ENCODE data around the gene IFT80.

IFT80 gene

DNA sequence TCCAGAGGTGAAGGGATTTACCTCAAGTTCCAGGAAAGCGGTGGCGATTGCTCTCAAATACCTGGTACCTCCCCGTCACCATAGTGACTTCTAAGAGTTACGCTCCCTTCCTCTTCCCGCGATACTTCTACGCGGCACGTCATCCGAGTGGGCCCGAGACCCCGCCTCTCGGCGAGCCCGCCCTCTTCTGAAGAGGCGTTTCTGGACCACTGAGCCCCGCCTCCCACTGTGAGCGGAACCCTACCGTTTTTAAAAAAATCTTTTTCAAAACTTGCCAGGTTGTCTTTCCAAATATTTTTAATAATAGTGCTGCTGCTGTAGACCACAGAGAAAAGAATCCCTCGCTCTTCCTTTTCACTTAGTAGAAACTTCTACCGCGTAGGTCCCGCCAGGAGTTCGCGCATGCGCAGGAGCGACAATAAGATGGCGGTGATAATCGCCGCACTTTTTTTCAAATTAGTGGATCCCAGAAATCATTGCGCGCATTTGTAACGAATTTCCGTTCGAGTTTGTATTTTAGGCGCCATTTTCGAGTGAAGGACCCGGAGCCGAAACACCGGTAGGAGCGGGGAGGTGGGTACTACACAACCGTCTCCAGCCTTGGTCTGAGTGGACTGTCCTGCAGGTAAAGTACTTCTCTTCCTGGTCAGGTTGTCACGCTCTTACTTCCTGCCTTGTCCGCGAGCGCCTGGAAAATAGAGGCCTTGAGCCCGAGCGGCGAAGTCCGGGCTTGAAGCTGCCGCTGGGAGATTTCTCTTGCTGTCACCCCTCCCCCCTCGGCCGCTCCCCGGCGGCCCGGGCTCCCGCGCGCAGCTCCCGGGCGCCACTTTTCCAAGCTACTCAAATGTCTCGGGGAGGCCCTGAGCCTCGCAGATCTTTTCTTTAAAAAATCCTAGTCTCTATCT is at the start of gene IFT80, which contains the start of gene SMC4:
IFT80 (minus strand) TSS at position 101 of the 905 bp plus-strand sequence. CDS start 14,625 bp downstream, outside the sequence.
SMC4 (plus strand) TSS at position 526 of the 905 bp plus-strand sequence. CDS start 1,177 bp downstream, outside the sequence.
- DNase-seq = peak; percentile 97

- DNase-seq = no peak
These were observed 48.5 kb upstream of the IFT80 start for GRCh38 chr3:160447544-160447943.

GRCh38 chr3:160446522-160447056 is 47.6 kb upstream of the IFT80 start:
- no peak for DNase-seq

DNA sequence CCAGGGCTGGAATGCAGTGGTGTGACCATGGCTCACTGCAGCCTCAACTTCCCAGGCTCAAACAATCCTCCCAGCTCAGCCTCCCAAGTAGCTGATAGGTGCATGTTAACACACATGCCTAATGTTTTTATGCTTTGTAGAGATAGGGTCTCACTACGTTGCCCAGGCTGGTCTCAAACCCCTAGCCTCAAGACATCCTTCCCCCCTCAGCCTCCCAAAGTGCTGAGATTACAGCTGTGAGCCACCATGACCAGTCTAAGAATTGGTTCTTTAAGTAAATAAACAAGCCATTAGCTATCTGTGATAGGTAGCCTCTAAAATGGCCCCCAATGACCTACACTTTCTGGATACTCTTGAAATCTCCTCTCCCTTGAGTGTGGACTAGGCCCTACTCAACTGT is 46.8 kb upstream of the IFT80 start:
- no peak for DNase-seq

GRCh38 chr3:160444411-160444810 is 45.4 kb upstream of the IFT80 start:
- DNase-seq = no peak

GRCh38 chr3:160440687-160441086 is 41.7 kb upstream of the IFT80 start:
- no peak for DNase-seq

- DNase-seq = no peak
These were observed 38.0 kb upstream of the IFT80 start for GRCh38 chr3:160437083-160437455.

DNA sequence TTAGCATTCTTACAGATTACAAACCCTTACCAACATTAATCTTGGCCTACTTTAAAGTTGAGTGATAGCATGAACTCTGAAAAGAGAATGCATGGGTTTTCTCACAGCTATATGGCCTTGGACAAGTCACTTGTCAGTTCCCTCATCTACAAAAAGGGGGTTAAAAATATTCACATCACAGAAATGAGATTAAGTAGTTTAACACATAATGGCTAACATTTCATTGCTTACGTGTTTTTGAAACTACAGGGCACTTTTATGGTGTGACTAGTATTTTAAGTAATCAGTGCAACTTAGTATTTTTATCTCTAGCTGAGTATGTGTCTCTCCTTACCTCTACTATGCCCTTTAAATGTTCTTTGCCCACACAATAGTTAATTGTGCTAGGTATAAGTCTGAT is 36.7 kb upstream of the IFT80 start:
- no peak for DNase-seq

- DNase-seq = no peak
These were observed 36.1 kb upstream of the IFT80 start for GRCh38 chr3:160435095-160435494.

DNA sequence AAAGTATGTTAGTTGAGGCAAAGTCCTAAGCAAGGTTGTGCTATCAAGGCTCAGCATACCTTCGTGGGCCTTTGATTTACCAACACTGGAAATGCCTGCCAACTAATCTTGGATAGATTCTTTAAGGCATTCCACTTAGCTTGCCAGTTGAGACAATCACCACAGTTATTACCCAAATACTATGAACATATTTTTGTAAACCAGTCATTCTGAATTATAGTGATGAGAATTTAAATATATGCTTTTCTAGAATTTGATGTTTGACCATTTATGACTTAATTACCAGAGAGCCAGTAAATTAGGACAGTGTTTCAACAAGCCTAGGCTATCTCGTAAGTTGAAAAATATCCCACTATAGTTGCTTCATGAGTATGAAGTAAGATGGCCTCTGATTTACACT is 35.0 kb upstream of the IFT80 start:
- no peak for DNase-seq

GRCh38 chr3:160427832-160428424 is 28.9 kb upstream of the IFT80 start:
- DNase-seq = no peak

GRCh38 chr3:160417311-160417710 is 18.3 kb upstream of the IFT80 start:
- no peak for DNase-seq

- peak; percentile 57 for DNase-seq
These were observed 14.7 kb upstream of the IFT80 start for GRCh38 chr3:160413613-160414248.

- DNase-seq = no peak
These were observed 13.5 kb upstream of the IFT80 start for GRCh38 chr3:160412477-160412876.

DNA sequence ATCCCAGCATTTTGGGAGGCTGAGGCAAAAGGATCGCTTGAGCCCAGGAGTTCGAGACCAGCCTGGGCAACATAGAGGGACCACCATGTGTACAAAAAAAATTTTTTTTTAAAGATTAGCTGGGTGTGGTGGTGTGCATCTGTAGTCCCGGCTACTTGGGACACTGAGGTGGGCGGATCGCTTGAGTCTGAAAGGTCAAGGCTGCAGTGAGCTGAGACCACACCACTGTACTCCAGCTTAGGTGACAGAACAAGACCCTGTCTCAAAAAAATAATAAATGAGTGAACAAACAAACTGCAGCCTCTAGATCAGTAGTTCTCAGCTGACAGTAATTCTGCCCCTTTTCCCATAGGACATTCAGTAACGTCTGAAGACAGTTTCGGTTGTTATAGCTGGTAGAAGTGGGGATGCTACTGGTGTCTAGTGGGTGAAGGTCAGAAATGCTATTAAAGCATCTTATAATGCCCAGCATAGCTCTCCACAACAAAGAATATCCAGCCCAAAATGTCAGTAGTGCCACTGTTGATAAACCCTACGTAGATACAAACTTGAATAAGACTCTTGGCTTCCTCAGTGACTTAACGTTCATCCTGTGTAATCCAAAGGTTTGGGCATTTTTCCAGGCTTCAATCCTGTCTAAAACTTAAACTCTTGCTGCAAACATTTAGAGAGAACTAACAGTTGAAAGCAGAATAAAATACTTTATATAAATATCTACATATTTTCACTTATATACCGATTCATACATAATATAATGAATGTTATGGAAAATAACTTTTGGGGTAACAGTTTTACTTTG is 11.0 kb upstream of the IFT80 start:
- no peak for DNase-seq

DNA sequence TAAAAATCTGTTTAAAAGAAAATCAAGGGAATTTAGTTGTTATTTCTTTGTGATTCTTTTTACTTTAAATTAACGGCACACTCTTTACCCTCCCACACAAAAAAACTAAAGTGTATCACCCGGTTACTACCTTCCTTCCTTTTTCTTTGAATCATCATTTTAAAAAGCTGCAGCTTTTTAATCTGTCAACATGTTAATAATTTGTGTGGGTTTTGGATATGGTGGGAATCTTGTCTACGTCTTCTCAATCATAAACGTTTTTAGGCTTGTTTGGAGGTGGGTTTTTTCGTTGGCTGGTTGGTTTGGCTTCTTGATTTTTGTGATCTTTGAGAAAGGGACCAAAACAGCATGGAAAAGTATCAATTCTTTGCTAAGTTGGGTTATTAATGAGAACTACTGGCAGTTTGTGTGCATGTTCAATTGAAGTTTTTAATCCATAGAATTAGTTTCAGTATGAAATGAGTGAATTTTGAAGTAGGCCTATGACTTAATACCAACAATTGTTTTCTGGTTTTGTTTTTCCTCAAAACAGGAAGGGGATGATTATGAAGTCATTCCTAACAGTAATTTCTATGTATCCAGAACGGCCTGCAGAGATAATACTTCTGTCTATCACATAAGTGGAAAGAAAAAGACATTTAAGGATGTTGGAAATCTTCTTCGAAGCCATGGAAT is 4.9 kb upstream of the IFT80 start:
- no peak for DNase-seq

- DNase-seq = no peak
These were observed 4.1 kb upstream of the IFT80 start for GRCh38 chr3:160403028-160403545.

DNA sequence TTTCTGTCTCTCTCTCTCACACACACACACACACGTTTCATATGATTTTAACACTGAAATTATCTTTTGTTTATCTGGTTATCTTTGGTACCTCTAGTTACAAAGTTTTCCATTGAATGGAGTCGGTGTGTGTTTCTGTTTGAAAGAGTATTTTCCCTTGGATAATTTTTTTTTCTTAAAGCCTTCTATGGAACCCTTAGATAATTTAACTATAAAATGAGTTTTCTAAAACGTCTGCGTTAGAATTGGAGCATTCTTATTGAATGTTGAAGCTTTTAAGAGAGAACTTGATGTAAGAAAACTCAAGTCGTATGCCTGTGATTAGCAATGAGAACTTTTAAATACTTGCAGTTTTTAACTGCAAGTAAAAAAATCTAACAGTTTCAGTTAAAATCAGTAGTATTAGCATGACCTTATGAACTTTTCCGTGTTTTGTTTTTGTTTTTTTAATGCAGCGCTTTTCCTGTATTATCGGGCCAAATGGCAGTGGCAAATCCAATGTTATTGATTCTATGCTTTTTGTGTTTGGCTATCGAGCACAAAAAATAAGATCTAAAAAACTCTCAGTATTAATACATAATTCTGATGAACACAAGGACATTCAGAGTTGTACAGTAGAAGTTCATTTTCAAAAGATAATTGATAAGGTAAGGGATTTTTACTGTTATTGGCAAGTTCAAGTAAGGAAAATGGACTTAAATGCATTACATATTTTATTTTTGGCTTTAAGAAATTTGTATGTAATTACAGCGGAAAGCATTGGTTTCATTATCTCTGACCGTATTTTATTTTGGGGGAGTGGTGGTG is 3.4 kb upstream of the IFT80 start:
- DNase-seq = no peak

DNA sequence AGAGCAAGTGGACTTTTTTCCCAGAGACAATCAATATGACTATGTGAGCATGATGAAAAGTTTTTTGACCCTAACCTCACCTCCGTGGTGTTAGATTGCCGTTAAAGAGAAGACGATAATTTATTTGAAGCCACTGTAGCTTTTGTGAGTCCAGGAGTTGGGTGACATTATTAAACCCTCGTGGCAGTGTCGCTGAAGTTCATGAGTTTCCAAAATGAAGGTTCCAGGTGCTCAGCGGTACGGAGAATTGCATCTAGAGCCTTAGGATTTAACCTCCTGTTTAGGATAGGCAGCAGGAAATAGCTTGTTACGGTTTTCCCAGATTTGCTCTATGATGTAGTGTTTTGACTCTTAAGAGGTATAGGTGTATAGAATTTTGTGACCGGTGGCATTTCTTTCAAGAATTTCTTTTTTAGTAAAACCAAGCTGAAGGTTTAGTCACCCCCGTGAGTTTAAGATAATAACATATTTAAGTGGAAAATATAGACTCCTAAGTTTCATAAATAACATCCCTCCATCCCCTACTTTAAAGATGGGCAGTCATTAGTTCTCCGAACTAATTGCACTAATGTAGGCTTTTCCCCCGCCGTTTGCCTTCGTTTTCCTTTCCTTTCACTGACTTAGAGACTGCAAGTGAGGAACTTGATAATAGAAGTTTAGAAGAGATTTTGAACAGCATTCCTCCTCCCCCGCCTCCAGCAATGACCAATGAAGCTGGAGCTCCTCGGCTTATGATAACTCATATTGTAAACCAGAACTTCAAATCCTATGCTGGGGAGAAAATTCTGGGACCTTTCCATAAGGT is 2.5 kb upstream of the IFT80 start:
- no peak for DNase-seq

DNA sequence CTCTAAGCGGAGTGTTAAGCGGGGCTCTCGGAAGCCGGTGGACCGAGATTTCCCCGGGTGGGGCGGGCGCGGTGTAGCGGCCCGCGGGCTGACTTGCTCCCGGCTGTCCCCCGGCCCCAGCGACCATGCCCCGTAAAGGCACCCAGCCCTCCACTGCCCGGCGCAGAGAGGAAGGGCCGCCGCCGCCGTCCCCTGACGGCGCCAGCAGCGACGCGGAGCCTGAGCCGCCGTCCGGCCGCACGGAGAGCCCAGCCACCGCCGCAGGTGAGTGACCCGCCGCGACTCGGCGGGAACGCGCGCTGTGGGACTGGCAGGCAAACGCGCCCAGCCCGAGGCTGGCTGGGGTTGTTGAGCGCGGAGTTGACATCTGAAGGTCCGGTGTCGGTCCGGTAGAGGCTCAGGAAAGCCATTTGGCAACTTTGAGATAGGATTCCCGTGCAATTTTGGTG is 1.7 kb upstream of the IFT80 start:
- peak; percentile 10 for DNase-seq

Measured in activated T-cell treated with anti-CD3 and anti-CD28 coated beads for 4 hours (primary cell).